ENCODE results near the gene SYCP1. TPM values are rescaled to one million over a fixed set of nuclear protein-coding genes. Genes with fewer than 3 reads are reported as not detected.

SYCP1 gene
- total and polyA plus RNA-seq, 2 of the 13 experiments (the other 11 are each of a cell fraction or from before 2014, with no cell fraction given), result not detected

- TF ChIP-seq, protein P1, sequence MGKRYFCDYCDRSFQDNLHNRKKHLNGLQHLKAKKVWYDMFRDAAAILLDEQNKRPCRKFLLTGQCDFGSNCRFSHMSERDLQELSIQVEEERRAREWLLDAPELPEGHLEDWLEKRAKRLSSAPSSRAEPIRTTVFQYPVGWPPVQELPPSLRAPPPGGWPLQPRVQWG (CRISPR knock-in tag; IDR thresholded peaks at IDR 0.05; ENCODE audit: borderline replicate concordance, low read depth), result no peak
- no peak for TF ChIP-seq JUNB (CRISPR knock-in tag; IDR thresholded peaks at IDR 0.05; ENCODE audit: borderline replicate concordance)
- TF ChIP-seq ZMAT3 (CRISPR knock-in tag; conservative IDR thresholded peaks at IDR 0.05), result no peak
- no peak for TF ChIP-seq ZNF761 (CRISPR knock-in tag; conservative IDR thresholded peaks at IDR 0.05)
- no peak for TF ChIP-seq SAFB2 (CRISPR knock-in tag; IDR thresholded peaks at IDR 0.05; ENCODE audit: borderline replicate concordance, low read depth)
- TF ChIP-seq HOXA5 (CRISPR knock-in tag; IDR thresholded peaks at IDR 0.05), result no peak
- TF ChIP-seq ARID5B (CRISPR knock-in tag; IDR thresholded peaks at IDR 0.05), result peak; percentile 80
- peak; percentile 38; the same call in 1 of the 2 replicates for TF ChIP-seq RXRB (CRISPR knock-in tag; IDR thresholded peaks at IDR 0.05; ENCODE audit: borderline replicate concordance)
- TF ChIP-seq SPEN (CRISPR knock-in tag; IDR thresholded peaks at IDR 0.05; ENCODE audit: low read depth), result no peak
- 0 out of 2 replicates have a peak, but pooled peaks have one; percentile 34 for TF ChIP-seq ZNF264 (CRISPR knock-in tag; IDR thresholded peaks at IDR 0.05)
- TF ChIP-seq SMARCC2 (IDR thresholded peaks at IDR 0.05), result no peak
- TF ChIP-seq FOXM1 (CRISPR knock-in tag; IDR thresholded peaks at IDR 0.05), result no peak
- no peak for TF ChIP-seq CBX1 (IDR thresholded peaks at IDR 0.05; ENCODE audit: low read depth)
- peak; percentile 30; the same call in 1 of the 2 replicates for TF ChIP-seq MED1 (CRISPR knock-in tag; IDR thresholded peaks at IDR 0.05)
- no peak for TF ChIP-seq ZNF234 (CRISPR knock-in tag; conservative IDR thresholded peaks at IDR 0.05)
- TF ChIP-seq SCMH1 (CRISPR knock-in tag; IDR thresholded peaks at IDR 0.05; ENCODE audit: borderline replicate concordance), result no peak
- TF ChIP-seq MIER3 (CRISPR knock-in tag; IDR thresholded peaks at IDR 0.05; ENCODE audit: borderline replicate concordance), result no peak
- TF ChIP-seq KMT2B (CRISPR knock-in tag; IDR thresholded peaks at IDR 0.05), result no peak
- no peak for TF ChIP-seq ZNF33B (CRISPR knock-in tag; IDR thresholded peaks at IDR 0.05)
- TF ChIP-seq, protein P2, sequence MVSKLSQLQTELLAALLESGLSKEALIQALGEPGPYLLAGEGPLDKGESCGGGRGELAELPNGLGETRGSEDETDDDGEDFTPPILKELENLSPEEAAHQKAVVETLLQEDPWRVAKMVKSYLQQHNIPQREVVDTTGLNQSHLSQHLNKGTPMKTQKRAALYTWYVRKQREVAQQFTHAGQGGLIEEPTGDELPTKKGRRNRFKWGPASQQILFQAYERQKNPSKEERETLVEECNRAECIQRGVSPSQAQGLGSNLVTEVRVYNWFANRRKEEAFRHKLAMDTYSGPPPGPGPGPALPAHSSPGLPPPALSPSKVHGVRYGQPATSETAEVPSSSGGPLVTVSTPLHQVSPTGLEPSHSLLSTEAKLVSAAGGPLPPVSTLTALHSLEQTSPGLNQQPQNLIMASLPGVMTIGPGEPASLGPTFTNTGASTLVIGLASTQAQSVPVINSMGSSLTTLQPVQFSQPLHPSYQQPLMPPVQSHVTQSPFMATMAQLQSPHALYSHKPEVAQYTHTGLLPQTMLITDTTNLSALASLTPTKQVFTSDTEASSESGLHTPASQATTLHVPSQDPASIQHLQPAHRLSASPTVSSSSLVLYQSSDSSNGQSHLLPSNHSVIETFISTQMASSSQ (IDR thresholded peaks at IDR 0.05; ENCODE audit: low read depth), result 0 out of 2 replicates have a peak, but pooled peaks have one; percentile 39
- TF ChIP-seq, protein P2 (CRISPR knock-in tag; IDR thresholded peaks at IDR 0.05; ENCODE audit: borderline replicate concordance), result no peak
Observed at GRCh38 chr1:115036814-115037507, 182.3 kb downstream of the SYCP1 start (continued).
